ENCODE results near the gene DEAF1. TPM values are rescaled to one million over a fixed set of nuclear protein-coding genes. Genes with fewer than 3 reads are reported as not detected.

DEAF1 gene
- total RNA-seq, 2 donors from 2014 or later, result 15.8 to 28.0 TPM

DNA sequence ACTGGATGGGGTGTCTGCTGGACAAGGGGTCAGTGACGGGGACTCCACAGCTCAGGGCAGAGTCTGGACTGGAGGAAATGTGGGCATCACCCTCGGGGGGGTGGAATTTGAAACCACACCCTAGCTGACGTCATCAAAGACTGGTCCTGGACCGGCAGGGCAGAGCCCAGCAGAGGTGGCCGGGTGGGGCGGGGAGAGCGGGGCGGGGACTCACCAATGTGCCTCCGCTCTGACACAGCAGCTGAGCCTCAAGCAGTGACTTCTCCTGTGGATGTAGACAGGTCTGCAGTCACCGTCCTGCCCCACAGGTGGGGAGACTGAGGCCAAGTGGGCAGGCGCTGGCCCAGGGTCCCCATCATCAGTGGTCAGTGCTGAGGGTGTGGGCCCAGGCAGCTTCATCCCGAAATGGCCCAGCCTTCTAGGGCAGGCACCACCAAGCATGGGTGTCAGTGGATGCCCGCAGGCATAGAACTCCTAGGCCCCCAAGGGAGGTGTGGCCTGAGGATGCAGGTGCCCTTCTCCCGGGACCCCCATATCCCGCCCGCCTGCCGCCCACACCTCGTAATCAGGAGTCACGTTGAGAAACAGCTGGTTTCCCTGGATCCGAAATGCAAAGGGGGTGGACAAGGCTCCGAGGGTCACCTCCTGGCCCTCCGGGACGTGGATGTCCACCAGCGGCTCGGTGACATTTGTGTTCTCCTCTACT lies 70.9 kb downstream of the DEAF1 start:
- H3K4me1 ChIP-seq, result no peaks in the 10 kb centered on the region
- no peak overlapping the region for H3K27ac ChIP-seq
- ATAC-seq (no peak), DNase-seq (peak in 1 of 4 donors; percentile 42)
- no peaks in the 10 kb centered on the region for H3K27me3 ChIP-seq
- intact Hi-C loops (cut with DNase I), result no loop called here
- TF ChIP-seq, protein P1, sequence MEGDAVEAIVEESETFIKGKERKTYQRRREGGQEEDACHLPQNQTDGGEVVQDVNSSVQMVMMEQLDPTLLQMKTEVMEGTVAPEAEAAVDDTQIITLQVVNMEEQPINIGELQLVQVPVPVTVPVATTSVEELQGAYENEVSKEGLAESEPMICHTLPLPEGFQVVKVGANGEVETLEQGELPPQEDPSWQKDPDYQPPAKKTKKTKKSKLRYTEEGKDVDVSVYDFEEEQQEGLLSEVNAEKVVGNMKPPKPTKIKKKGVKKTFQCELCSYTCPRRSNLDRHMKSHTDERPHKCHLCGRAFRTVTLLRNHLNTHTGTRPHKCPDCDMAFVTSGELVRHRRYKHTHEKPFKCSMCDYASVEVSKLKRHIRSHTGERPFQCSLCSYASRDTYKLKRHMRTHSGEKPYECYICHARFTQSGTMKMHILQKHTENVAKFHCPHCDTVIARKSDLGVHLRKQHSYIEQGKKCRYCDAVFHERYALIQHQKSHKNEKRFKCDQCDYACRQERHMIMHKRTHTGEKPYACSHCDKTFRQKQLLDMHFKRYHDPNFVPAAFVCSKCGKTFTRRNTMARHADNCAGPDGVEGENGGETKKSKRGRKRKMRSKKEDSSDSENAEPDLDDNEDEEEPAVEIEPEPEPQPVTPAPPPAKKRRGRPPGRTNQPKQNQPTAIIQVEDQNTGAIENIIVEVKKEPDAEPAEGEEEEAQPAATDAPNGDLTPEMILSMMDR (IDR thresholded peaks at IDR 0.05), result no peak
- TF ChIP-seq POLR2A (IDR thresholded peaks at IDR 0.05), result no peak
- no peaks in the 10 kb centered on the region for H3K36me3 ChIP-seq (replicated peaks in 1 of 2; ENCODE audit: insufficient read depth in 1 of 2, low read depth in 2 of 2)
- WGBS, 2 donors, result 81 to 85% methylated on average over 14 to 21 of the region's 25 CpGs
- no peak overlapping the region for H3K4me3 ChIP-seq
- H3K9me3 ChIP-seq, result no peaks in the 10 kb centered on the region

- DNase-seq, result peak in 1 of 4 donors; percentile 17
These were observed 71.6 kb downstream of the DEAF1 start for GRCh38 chr11:623349-623869.

GRCh38 chr11:621838-622237 lies 73.2 kb downstream of the DEAF1 start:
- H3K27ac ChIP-seq, result no peak overlapping the region
- H3K27me3 ChIP-seq, result no peaks in the 10 kb centered on the region
- no peaks in the 10 kb centered on the region for H3K4me1 ChIP-seq
- H3K36me3 ChIP-seq (replicated peaks in 1 of 2; ENCODE audit: insufficient read depth in 1 of 2, low read depth in 2 of 2), result peaks cover 0 to 2% of the 10 kb centered on the region in 2 donors
- no peak for ATAC-seq
- no peak for DNase-seq
- TF ChIP-seq, protein P1 (IDR thresholded peaks at IDR 0.05), result no peak
- no peak for TF ChIP-seq POLR2A (IDR thresholded peaks at IDR 0.05)
- no peak overlapping the region for H3K4me3 ChIP-seq
- H3K9me3 ChIP-seq, result no peaks in the 10 kb centered on the region
- WGBS, 2 donors, result 88 to 89% methylated on average over 26 to 27 of the region's 27 CpGs
- intact Hi-C loops (cut with DNase I), result no loop called here

More at GRCh38 chr11:623349-623869, 71.6 kb downstream of the DEAF1 start:
- 79 to 93% methylated on average over 12 to 14 of the region's 15 CpGs for WGBS, 2 donors
- H3K4me1 ChIP-seq, result no peaks in the 10 kb centered on the region
- TF ChIP-seq, protein P1 (IDR thresholded peaks at IDR 0.05), result no peak
- no peak for TF ChIP-seq POLR2A (IDR thresholded peaks at IDR 0.05)
- intact Hi-C loops (cut with DNase I), result no loop called here
- H3K4me3 ChIP-seq, result no peak overlapping the region
- H3K27me3 ChIP-seq, result no peaks in the 10 kb centered on the region
- no peaks in the 10 kb centered on the region for H3K36me3 ChIP-seq (replicated peaks in 1 of 2; ENCODE audit: insufficient read depth in 1 of 2, low read depth in 2 of 2)
- H3K9me3 ChIP-seq, result no peaks in the 10 kb centered on the region
- no peak overlapping the region for H3K27ac ChIP-seq
- no peak for ATAC-seq

- H3K36me3 ChIP-seq (replicated peaks in 1 of 2; ENCODE audit: insufficient read depth in 1 of 2, low read depth in 2 of 2), result peaks cover 0 to 2% of the 10 kb centered on the region in 2 donors
- 76 to 85% methylated on average over 11 to 44 of the region's 45 CpGs for WGBS, 2 donors
- intact Hi-C loops (cut with DNase I), result no loop called here
- no peaks in the 10 kb centered on the region for H3K27me3 ChIP-seq
- H3K9me3 ChIP-seq, result no peaks in the 10 kb centered on the region
- H3K4me1 ChIP-seq, result peaks cover 5% of the 10 kb centered on the region
- ATAC-seq, result no peak
- DNase-seq, result no peak
- TF ChIP-seq, protein P1 (IDR thresholded peaks at IDR 0.05), result no peak
- TF ChIP-seq POLR2A (IDR thresholded peaks at IDR 0.05), result no peak
- H3K27ac ChIP-seq, result no peak overlapping the region
- no peak overlapping the region for H3K4me3 ChIP-seq
These were observed 73.8 kb downstream of the DEAF1 start for GRCh38 chr11:620935-621814.

All from body of pancreas (tissue), 4 donors.